ENCODE data around the gene SATB2.

SATB2 gene

GRCh38 chr2:199456383-199457146 lies 1.2 kb downstream of the SATB2 start:
- DNase-seq (ENCODE audit: low spot score): no peak
- Histone ChIP-seq H3K27ac (no peak overlapping the region), H3K4me3 (peak overlapping the region; percentile 79)
- TF ChIP-seq, protein P1, sequence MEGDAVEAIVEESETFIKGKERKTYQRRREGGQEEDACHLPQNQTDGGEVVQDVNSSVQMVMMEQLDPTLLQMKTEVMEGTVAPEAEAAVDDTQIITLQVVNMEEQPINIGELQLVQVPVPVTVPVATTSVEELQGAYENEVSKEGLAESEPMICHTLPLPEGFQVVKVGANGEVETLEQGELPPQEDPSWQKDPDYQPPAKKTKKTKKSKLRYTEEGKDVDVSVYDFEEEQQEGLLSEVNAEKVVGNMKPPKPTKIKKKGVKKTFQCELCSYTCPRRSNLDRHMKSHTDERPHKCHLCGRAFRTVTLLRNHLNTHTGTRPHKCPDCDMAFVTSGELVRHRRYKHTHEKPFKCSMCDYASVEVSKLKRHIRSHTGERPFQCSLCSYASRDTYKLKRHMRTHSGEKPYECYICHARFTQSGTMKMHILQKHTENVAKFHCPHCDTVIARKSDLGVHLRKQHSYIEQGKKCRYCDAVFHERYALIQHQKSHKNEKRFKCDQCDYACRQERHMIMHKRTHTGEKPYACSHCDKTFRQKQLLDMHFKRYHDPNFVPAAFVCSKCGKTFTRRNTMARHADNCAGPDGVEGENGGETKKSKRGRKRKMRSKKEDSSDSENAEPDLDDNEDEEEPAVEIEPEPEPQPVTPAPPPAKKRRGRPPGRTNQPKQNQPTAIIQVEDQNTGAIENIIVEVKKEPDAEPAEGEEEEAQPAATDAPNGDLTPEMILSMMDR (IDR thresholded peaks at IDR 0.05): no peak

- no peak for DNase-seq (ENCODE audit: low spot score)
- peak overlapping the region; percentile 79 for H3K4me3 ChIP-seq
- TF ChIP-seq, protein P1 (IDR thresholded peaks at IDR 0.05): no peak
- no peak overlapping the region for H3K27ac ChIP-seq
Observed at GRCh38 chr2:199455545-199456382, 2.0 kb downstream of the SATB2 start.

GRCh38 chr2:199455210-199455544 lies 2.6 kb downstream of the SATB2 start:
- TF ChIP-seq, protein P1 (IDR thresholded peaks at IDR 0.05): no peak
- DNase-seq (ENCODE audit: low spot score): no peak
- H3K27ac ChIP-seq: no peak overlapping the region
- H3K4me3 ChIP-seq: peak overlapping the region; percentile 79

DNA sequence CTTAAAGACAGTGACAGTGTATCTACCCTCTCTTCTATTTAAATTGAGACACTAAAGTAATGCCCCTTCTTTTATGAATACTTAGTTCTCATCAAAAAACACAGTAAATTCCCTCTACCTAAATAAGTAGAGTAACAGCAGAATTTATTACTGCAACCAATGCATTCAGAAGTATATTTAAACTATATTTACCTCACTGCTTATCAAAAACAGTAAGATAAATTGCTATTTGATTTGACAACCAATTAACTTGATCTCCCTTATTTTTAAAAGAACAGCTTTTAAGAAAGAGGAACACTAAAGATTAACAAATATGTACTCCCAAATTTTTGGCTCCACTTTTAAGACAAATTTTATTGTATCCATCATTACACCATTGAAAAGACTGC lies 4.8 kb downstream of the SATB2 start:
- TF ChIP-seq, protein P1 (IDR thresholded peaks at IDR 0.05): no peak
- no peak for DNase-seq (ENCODE audit: low spot score)
- Histone ChIP-seq H3K4me3 (no peak overlapping the region), H3K27ac (no peak overlapping the region)

GRCh38 chr2:199452260-199452990 lies 5.3 kb downstream of the SATB2 start:
- no peak overlapping the region for H3K27ac ChIP-seq
- H3K4me3 ChIP-seq: no peak overlapping the region
- TF ChIP-seq, protein P1 (IDR thresholded peaks at IDR 0.05): no peak
- DNase-seq (ENCODE audit: low spot score): no peak

GRCh38 chr2:199449956-199450355 lies 7.8 kb downstream of the SATB2 start:
- no peak overlapping the region for H3K4me3 ChIP-seq
- TF ChIP-seq, protein P1 (IDR thresholded peaks at IDR 0.05): no peak
- DNase-seq (ENCODE audit: low spot score): no peak
- H3K27ac ChIP-seq: no peak overlapping the region
